KOPT-K1 (cell line): ENCODE measurements around the gene PRLH.

Experiments used
- H3K27ac ChIP-seq: fragments of 200-600 bp; sonication (generic); 2 replicates; pipeline ENCODE4 v1.5.1; 2016; ENCODE audit warnings: antibody characterized with exemption, mild to moderate bottlenecking, low read depth, low read length; ENCODE audit not compliant: poor library complexity, severe bottlenecking
- H3K36me3 ChIP-seq: fragments of 200-600 bp; sonication (generic); 2 replicates; pipeline ENCODE4 v1.5.1; 2017; ENCODE audit warnings: antibody characterized with exemption, mild to moderate bottlenecking, low read length, moderate library complexity; ENCODE audit not compliant: insufficient read depth
- H3K9me3 ChIP-seq: fragments of 200-600 bp; sonication (generic); 2 replicates; pipeline ENCODE4 v1.5.1; 2017; ENCODE audit warnings: antibody characterized with exemption, low read length, mild to moderate bottlenecking; ENCODE audit not compliant: insufficient read depth, poor library complexity, severe bottlenecking

The PRLH gene

GRCh38 chr2:237549216-237549615 lies 17.2 kb upstream of the PRLH start:
- H3K36me3 ChIP-seq, result no peaks in the 10 kb centered on the region
- H3K9me3 ChIP-seq, result no peaks in the 10 kb centered on the region
- H3K27ac ChIP-seq, result no peak overlapping the region

- peaks cover under 1% of the 10 kb centered on the region for H3K9me3 ChIP-seq
- H3K36me3 ChIP-seq, result no peaks in the 10 kb centered on the region
- no peak overlapping the region for H3K27ac ChIP-seq
Observed at GRCh38 chr2:237549643-237550415, 16.5 kb upstream of the PRLH start.

- peaks cover 14% of the 10 kb centered on the region for H3K9me3 ChIP-seq
- H3K36me3 ChIP-seq, result no peaks in the 10 kb centered on the region
- H3K27ac ChIP-seq, result no peak overlapping the region
Observed at GRCh38 chr2:237551071-237551574, 15.3 kb upstream of the PRLH start.

GRCh38 chr2:237552908-237553307 lies 13.5 kb upstream of the PRLH start:
- Histone ChIP-seq H3K27ac (no peak overlapping the region), H3K9me3 (peaks cover 18% of the 10 kb centered on the region), H3K36me3 (no peaks in the 10 kb centered on the region)

GRCh38 chr2:237553948-237554347 lies 12.4 kb upstream of the PRLH start:
- H3K36me3 ChIP-seq, result no peaks in the 10 kb centered on the region
- no peak overlapping the region for H3K27ac ChIP-seq
- H3K9me3 ChIP-seq, result peaks cover 18% of the 10 kb centered on the region

- Histone ChIP-seq H3K27ac (no peak overlapping the region), H3K36me3 (no peaks in the 10 kb centered on the region), H3K9me3 (peaks cover 18% of the 10 kb centered on the region)
Observed at GRCh38 chr2:237555560-237555959, 10.8 kb upstream of the PRLH start.

GRCh38 chr2:237556773-237557632 lies 9.4 kb upstream of the PRLH start:
- Histone ChIP-seq H3K36me3 (no peaks in the 10 kb centered on the region), H3K27ac (no peak overlapping the region), H3K9me3 (peaks cover 18% of the 10 kb centered on the region)

GRCh38 chr2:237557633-237558015 lies 8.8 kb upstream of the PRLH start:
- Histone ChIP-seq H3K9me3 (peaks cover 18% of the 10 kb centered on the region), H3K36me3 (no peaks in the 10 kb centered on the region), H3K27ac (no peak overlapping the region)

GRCh38 chr2:237558961-237559641 lies 7.3 kb upstream of the PRLH start:
- no peak overlapping the region for H3K27ac ChIP-seq
- H3K9me3 ChIP-seq, result peaks cover 18% of the 10 kb centered on the region
- no peaks in the 10 kb centered on the region for H3K36me3 ChIP-seq

- Histone ChIP-seq H3K36me3 (no peaks in the 10 kb centered on the region), H3K9me3 (peaks cover 4% of the 10 kb centered on the region), H3K27ac (no peak overlapping the region)
Observed at GRCh38 chr2:237561221-237561620, 5.2 kb upstream of the PRLH start.

- Histone ChIP-seq H3K36me3 (no peaks in the 10 kb centered on the region), H3K9me3 (no peaks in the 10 kb centered on the region), H3K27ac (no peak overlapping the region)
Observed at GRCh38 chr2:237563816-237564215, 2.6 kb upstream of the PRLH start.

- H3K36me3 ChIP-seq, result no peaks in the 10 kb centered on the region
- H3K27ac ChIP-seq, result no peak overlapping the region
- H3K9me3 ChIP-seq, result no peaks in the 10 kb centered on the region
Observed at GRCh38 chr2:237564526-237565131, 1.7 kb upstream of the PRLH start.

- Histone ChIP-seq H3K9me3 (no peaks in the 10 kb centered on the region), H3K36me3 (no peaks in the 10 kb centered on the region), H3K27ac (no peak overlapping the region)
Observed at GRCh38 chr2:237565974-237566373, 400 bp upstream of the PRLH start.

- H3K27ac ChIP-seq, result no peak overlapping the region
- no peaks in the 10 kb centered on the region for H3K9me3 ChIP-seq
- H3K36me3 ChIP-seq, result no peaks in the 10 kb centered on the region
Observed at GRCh38 chr2:237567276-237568029, 1.1 kb downstream of the PRLH start.
